ENCODE results near the gene KDM5C. TPM values are rescaled to one million over a fixed set of nuclear protein-coding genes. Genes with fewer than 3 reads are reported as not detected.
A peak's percentile ranks its signal among the peaks of the same experiment; 100 is the strongest.

The KDM5C gene
- total and polyA plus RNA-seq, 9 of the 15 experiments (the other 6 are each of a cell fraction or from before 2014, with no cell fraction given), result 0.62 to 136 (median 52.4) TPM

DNA sequence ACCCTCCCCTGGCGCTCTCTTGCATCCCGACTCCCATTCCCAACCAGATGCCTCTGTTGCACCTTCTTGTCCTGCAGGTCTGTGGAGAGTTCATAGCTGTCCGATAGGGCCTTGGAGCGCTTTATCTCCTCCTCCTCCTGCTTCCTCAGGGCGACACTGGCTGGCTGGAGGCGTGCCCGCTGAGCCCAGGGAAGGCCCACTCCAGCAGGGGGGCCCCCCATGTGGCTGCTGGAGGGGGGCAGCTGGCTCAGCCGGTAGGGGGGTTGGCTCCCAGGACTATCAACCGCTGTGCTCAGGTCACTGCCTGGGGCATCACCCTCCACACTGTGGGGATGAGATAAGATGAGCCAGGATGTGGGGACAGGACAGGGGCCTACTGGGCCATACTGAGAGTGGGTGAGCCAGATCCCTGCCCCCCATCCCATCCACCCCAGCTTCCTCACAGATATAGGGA, 30.8 kb upstream of the KDM5C start (continued):
- TF ChIP-seq MGA (IDR thresholded peaks at IDR 0.05) (no peak; the same call in 1 of the 2 replicates), TRIM28 (IDR thresholded peaks at IDR 0.05) (no peak), FOS (IDR thresholded peaks at IDR 0.05; ENCODE audit: extremely low read depth, insufficient read length) (no peak), SMAD2 (IDR thresholded peaks at IDR 0.05; ENCODE audit: low read depth, low read length) (no peak), ZNF644 (tag; IDR thresholded peaks at IDR 0.05; ENCODE audit: low read depth) (no peak), ZNF699 (CRISPR knock-in tag; IDR thresholded peaks at IDR 0.05; ENCODE audit: insufficient replicate concordance) (no peak), SIN3A (IDR thresholded peaks at IDR 0.05; ENCODE audit: borderline replicate concordance in 2 of 2, control insufficient read depth in 1 of 2, low read depth in 2 of 2, low read length in 2 of 2) (no peak), CREBBP (IDR thresholded peaks at IDR 0.05; ENCODE audit: low read depth, low read length) (no peak), CXXC5 (CRISPR knock-in tag; IDR thresholded peaks at IDR 0.05) (peak; percentile 56), RFX5 (IDR thresholded peaks at IDR 0.05; ENCODE audit: low read depth, low read length) (no peak), LCOR (CRISPR knock-in tag; IDR thresholded peaks at IDR 0.05) (0 out of 2 replicates have a peak, but pooled peaks have one; percentile 56), BDP1 (IDR thresholded peaks at IDR 0.05; ENCODE audit: insufficient read depth, insufficient read length) (no peak), HNRNPH1 (optimal IDR thresholded peaks at IDR 0.05; ENCODE audit: low read depth, low read length) (no peak), PHF21A (IDR thresholded peaks at IDR 0.05; ENCODE audit: borderline replicate concordance, low read depth) (peak; percentile 69; the same call in 1 of the 2 replicates), ZNF324 (CRISPR knock-in tag; IDR thresholded peaks at IDR 0.05) (no peak), YBX1 (IDR thresholded peaks at IDR 0.05) (no peak)
- TF ChIP-seq, protein P1, sequence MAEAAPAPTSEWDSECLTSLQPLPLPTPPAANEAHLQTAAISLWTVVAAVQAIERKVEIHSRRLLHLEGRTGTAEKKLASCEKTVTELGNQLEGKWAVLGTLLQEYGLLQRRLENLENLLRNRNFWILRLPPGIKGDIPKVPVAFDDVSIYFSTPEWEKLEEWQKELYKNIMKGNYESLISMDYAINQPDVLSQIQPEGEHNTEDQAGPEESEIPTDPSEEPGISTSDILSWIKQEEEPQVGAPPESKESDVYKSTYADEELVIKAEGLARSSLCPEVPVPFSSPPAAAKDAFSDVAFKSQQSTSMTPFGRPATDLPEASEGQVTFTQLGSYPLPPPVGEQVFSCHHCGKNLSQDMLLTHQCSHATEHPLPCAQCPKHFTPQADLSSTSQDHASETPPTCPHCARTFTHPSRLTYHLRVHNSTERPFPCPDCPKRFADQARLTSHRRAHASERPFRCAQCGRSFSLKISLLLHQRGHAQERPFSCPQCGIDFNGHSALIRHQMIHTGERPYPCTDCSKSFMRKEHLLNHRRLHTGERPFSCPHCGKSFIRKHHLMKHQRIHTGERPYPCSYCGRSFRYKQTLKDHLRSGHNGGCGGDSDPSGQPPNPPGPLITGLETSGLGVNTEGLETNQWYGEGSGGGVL (CRISPR knock-in tag; IDR thresholded peaks at IDR 0.05), result no peak
